ENCODE results near the gene LMOD1. TPM values are rescaled to one million over a fixed set of nuclear protein-coding genes. Genes with fewer than 3 reads are reported as not detected.

The LMOD1 gene
- polyA plus RNA-seq, 1 of the 3 experiments (the other 2 are of a cell fraction) = 2.7 TPM

DNA sequence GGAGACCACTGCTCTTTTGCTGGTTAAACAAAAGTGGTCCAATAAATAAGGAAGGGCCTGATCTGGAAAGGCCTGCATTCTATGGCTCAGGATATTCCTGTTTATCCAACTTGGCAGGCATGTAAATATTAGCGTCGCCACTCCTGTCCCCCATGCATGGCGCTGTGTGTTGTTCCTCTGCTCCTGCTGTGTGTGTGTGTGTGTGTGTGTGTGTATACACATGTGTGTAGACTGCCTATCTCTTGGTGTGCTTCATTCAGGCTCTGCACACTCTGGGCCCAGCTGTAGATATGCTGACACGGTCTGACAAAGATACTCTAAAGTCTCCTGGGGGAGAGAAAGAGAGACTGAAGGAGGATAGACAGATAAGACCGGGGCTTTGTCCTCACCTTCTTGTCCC lies 6.8 kb downstream of the LMOD1 start:
- H3K4me3 ChIP-seq (ENCODE audit: low read depth in 2 of 2, low read length in 1 of 2) = no peak overlapping the region
- CTCF ChIA-PET = interaction anchor here (0.8 to 3.8 kb wide), 2 partner anchors 15 to 44 kb away, joined by 3 to 20 read pairs; partner anchors contain the start of gene TIMM17A
- peaks cover 6% of the 10 kb centered on the region for H3F3A ChIP-seq (replicated peaks; ENCODE audit: insufficient read depth)
- H3K4me2 ChIP-seq = no peak overlapping the region
- TF ChIP-seq, protein P1, sequence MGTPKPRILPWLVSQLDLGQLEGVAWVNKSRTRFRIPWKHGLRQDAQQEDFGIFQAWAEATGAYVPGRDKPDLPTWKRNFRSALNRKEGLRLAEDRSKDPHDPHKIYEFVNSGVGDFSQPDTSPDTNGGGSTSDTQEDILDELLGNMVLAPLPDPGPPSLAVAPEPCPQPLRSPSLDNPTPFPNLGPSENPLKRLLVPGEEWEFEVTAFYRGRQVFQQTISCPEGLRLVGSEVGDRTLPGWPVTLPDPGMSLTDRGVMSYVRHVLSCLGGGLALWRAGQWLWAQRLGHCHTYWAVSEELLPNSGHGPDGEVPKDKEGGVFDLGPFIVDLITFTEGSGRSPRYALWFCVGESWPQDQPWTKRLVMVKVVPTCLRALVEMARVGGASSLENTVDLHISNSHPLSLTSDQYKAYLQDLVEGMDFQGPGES (IDR thresholded peaks at IDR 0.05; ENCODE audit: low read depth, low read length) = no peak
- TF ChIP-seq MXI1 (IDR thresholded peaks at IDR 0.05; ENCODE audit: low read depth, low read length) (no peak), FOXJ3 (CRISPR knock-in tag; IDR thresholded peaks at IDR 0.05) (no peak), SIN3A (IDR thresholded peaks at IDR 0.05; ENCODE audit: borderline replicate concordance, low read depth, low read length) (no peak), GABPA (IDR thresholded peaks at IDR 0.05; ENCODE audit: low read depth) (no peak), ELF1 (IDR thresholded peaks at IDR 0.05) (no peak), RFX5 (IDR thresholded peaks at IDR 0.05; ENCODE audit: low read length) (no peak), EZH2phosphoT487 (IDR thresholded peaks at IDR 0.05; ENCODE audit: borderline replicate concordance, low read depth) (no peak), CHD2 (IDR thresholded peaks at IDR 0.05; ENCODE audit: low read length, partially characterized antibody) (no peak), NFIC (IDR thresholded peaks at IDR 0.05; ENCODE audit: borderline replicate concordance) (no peak), NRF1 (IDR thresholded peaks at IDR 0.05; ENCODE audit: low read depth, low read length) (no peak), SMC3 (IDR thresholded peaks at IDR 0.05; ENCODE audit: low read depth, low read length) (no peak), POLR2AphosphoS5 (IDR thresholded peaks at IDR 0.05; ENCODE audit: low read depth, low read length) (no peak), FOSL2 (IDR thresholded peaks at IDR 0.05; ENCODE audit: borderline replicate concordance, low read depth) (no peak)
- TF ChIP-seq, protein P2, sequence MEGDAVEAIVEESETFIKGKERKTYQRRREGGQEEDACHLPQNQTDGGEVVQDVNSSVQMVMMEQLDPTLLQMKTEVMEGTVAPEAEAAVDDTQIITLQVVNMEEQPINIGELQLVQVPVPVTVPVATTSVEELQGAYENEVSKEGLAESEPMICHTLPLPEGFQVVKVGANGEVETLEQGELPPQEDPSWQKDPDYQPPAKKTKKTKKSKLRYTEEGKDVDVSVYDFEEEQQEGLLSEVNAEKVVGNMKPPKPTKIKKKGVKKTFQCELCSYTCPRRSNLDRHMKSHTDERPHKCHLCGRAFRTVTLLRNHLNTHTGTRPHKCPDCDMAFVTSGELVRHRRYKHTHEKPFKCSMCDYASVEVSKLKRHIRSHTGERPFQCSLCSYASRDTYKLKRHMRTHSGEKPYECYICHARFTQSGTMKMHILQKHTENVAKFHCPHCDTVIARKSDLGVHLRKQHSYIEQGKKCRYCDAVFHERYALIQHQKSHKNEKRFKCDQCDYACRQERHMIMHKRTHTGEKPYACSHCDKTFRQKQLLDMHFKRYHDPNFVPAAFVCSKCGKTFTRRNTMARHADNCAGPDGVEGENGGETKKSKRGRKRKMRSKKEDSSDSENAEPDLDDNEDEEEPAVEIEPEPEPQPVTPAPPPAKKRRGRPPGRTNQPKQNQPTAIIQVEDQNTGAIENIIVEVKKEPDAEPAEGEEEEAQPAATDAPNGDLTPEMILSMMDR (IDR thresholded peaks at IDR 0.05) = no peak
- TF ChIP-seq, protein P3, sequence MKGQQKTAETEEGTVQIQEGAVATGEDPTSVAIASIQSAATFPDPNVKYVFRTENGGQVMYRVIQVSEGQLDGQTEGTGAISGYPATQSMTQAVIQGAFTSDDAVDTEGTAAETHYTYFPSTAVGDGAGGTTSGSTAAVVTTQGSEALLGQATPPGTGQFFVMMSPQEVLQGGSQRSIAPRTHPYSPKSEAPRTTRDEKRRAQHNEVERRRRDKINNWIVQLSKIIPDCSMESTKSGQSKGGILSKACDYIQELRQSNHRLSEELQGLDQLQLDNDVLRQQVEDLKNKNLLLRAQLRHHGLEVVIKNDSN (IDR thresholded peaks at IDR 0.05; ENCODE audit: borderline replicate concordance, low read depth) = no peak
- 87% methylated on average over 5 of the region's 5 CpGs for WGBS (ENCODE audit: low lambda C conversion rate)
- no peaks in the 10 kb centered on the region for H3K27me3 ChIP-seq (ENCODE audit: insufficient read depth)
- DNase-seq = no peak
- H3K9me3 ChIP-seq = no peaks in the 10 kb centered on the region
- no peak overlapping the region for H2AFZ ChIP-seq (ENCODE audit: low read depth)
- H3K9ac ChIP-seq = no peak overlapping the region
- H3K9me2 ChIP-seq = no peaks in the 10 kb centered on the region
- no peaks in the 10 kb centered on the region for H3K36me3 ChIP-seq (replicated peaks in 1 of 2; ENCODE audit: control insufficient read depth in 1 of 2, insufficient read depth in 2 of 2, low read length in 1 of 2)
- H3K4me1 ChIP-seq (ENCODE audit: control insufficient read depth in 1 of 2, insufficient read depth in 2 of 2, low read depth in 1 of 2, low read length in 1 of 2) = no peaks in the 10 kb centered on the region
- no peak overlapping the region for H3K27ac ChIP-seq (ENCODE audit: low read depth in 2 of 2, low read length in 1 of 2)
- no peaks in the 10 kb centered on the region for H3K79me2 ChIP-seq (ENCODE audit: insufficient read depth)
- POLR2A ChIA-PET = no interaction called here
- H4K20me1 ChIP-seq (ENCODE audit: insufficient read depth) = no peaks in the 10 kb centered on the region
